Measurements from ENCODE around the gene ADD2.

Gene ADD2

GRCh38 chr2:70708376-70709199 is 59.4 kb downstream of the ADD2 start:
- DNase-seq: no peak
- intact Hi-C loops (cut with DNase I): no loop called here

- intact Hi-C loops (cut with DNase I): no loop called here
Observed at GRCh38 chr2:70707706-70708105, 60.3 kb downstream of the ADD2 start.

GRCh38 chr2:70706026-70706795 is 61.8 kb downstream of the ADD2 start:
- no peak for DNase-seq
- intact Hi-C loops (cut with DNase I): no loop called here

More at GRCh38 chr2:70707706-70708105, 60.3 kb downstream of the ADD2 start:
- DNase-seq: no peak

- intact Hi-C loops (cut with DNase I): no loop called here
- no peak for DNase-seq
Observed at GRCh38 chr2:70705160-70705850, 62.7 kb downstream of the ADD2 start.

- peak in 8 of 10 donors; percentile 54 to 94 (median 68) for DNase-seq
- intact Hi-C loops (cut with DNase I): no loop called here
Observed at GRCh38 chr2:70703900-70704549, 64.0 kb downstream of the ADD2 start.

GRCh38 chr2:70702711-70703395 is 65.1 kb downstream of the ADD2 start:
- DNase-seq: no peak
- intact Hi-C loops (cut with DNase I): no loop called here

GRCh38 chr2:70698847-70699246 is 69.2 kb downstream of the ADD2 start:
- intact Hi-C loops (cut with DNase I): no loop called here
- no peak for DNase-seq

- DNase-seq: no peak
- intact Hi-C loops (cut with DNase I): no loop called here
Observed at GRCh38 chr2:70697603-70698383, 70.2 kb downstream of the ADD2 start.

- intact Hi-C loops (cut with DNase I): no loop called here
- no peak for DNase-seq
Observed at GRCh38 chr2:70696142-70696541, 71.9 kb downstream of the ADD2 start.

- intact Hi-C loops (cut with DNase I): no loop called here
- no peak for DNase-seq
Observed at GRCh38 chr2:70692256-70692655, 75.7 kb downstream of the ADD2 start.

- intact Hi-C loops (cut with DNase I): no loop called here
- no peak for DNase-seq
Observed at GRCh38 chr2:70691497-70692140, 76.4 kb downstream of the ADD2 start.

- DNase-seq: no peak
- intact Hi-C loops (cut with DNase I): no loop called here
Observed at GRCh38 chr2:70690846-70691245, 77.2 kb downstream of the ADD2 start.

GRCh38 chr2:70688427-70688826 is 79.6 kb downstream of the ADD2 start:
- intact Hi-C loops (cut with DNase I): loop anchor here (10.0 kb wide), 1 partner anchor 66 kb away; no protein-coding TSS in a partner anchor
- DNase-seq: no peak

GRCh38 chr2:70687461-70687795 is 80.6 kb downstream of the ADD2 start:
- intact Hi-C loops (cut with DNase I): loop anchor here (10.0 kb wide), 1 partner anchor 67 kb away; no protein-coding TSS in a partner anchor
- no peak for DNase-seq

GRCh38 chr2:70686577-70687460 is 81.2 kb downstream of the ADD2 start:
- intact Hi-C loops (cut with DNase I): loop anchor here (10.0 kb wide), 1 partner anchor 68 kb away; no protein-coding TSS in a partner anchor
- DNase-seq: peak in 4 of 10 donors; percentile 37 to 89 (median 65)

GRCh38 chr2:70685771-70686171 is 82.2 kb downstream of the ADD2 start:
- intact Hi-C loops (cut with DNase I): loop anchor here (10.0 kb wide), 1 partner anchor 69 kb away; no protein-coding TSS in a partner anchor
- peak in 7 of 10 donors; percentile 40 to 90 (median 68) for DNase-seq

- intact Hi-C loops (cut with DNase I): loop anchor here (10.0 kb wide), 1 partner anchor 70 kb away; no protein-coding TSS in a partner anchor
Observed at GRCh38 chr2:70684846-70685622, 83.0 kb downstream of the ADD2 start.

More at GRCh38 chr2:70684846-70685622, 83.0 kb downstream of the ADD2 start:
- no peak for DNase-seq

Data from posterior cingulate gyrus (tissue), 11 donors.